ENCODE data around the gene PLA2G4F. TPM values are rescaled to one million over a fixed set of nuclear protein-coding genes. Genes with fewer than 3 reads are reported as not detected.

PLA2G4F gene
- total RNA-seq, 1 donor from 2014 or later = 3.2 TPM

- no peak for DNase-seq (ENCODE audit: low spot score)
Measured at GRCh38 chr15:42163947-42164550, 7.6 kb upstream of the PLA2G4F start.

GRCh38 chr15:42163291-42163690, 6.9 kb upstream of the PLA2G4F start:
- DNase-seq (ENCODE audit: low spot score) = no peak

- no peak for DNase-seq (ENCODE audit: low spot score)
Measured at GRCh38 chr15:42160136-42160535, 3.7 kb upstream of the PLA2G4F start.

DNA sequence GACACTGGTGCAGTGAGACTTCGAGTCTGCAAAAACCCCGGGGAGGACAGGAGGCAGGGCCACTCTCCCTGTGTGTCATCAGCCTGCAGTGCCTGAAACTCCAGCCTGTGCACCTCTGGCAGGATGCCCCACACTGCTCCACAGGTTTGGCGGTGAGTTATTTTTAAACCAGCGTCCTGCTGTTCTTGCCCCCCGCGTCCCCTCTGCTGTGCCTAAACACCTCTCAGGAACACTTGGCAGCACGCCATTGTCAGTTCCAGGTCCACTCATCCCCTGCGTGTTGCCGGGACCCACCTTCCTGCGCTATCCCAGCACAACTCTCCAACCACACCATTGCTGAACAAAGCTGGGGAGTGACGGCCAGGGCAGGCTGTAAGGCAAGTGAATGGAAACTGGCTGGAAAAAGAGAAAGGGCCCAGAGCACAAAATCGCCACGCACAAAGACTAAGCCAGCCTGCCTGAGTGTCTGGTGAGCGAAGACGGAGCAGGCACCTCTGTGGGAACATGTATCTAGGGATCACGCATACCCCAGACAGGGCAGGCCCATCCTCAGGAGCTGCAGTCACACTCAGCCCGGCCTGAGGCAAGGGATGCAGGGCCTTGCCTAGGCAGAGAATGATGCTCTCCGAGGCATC, 3.1 kb upstream of the PLA2G4F start:
- no peak for DNase-seq (ENCODE audit: low spot score)

DNA sequence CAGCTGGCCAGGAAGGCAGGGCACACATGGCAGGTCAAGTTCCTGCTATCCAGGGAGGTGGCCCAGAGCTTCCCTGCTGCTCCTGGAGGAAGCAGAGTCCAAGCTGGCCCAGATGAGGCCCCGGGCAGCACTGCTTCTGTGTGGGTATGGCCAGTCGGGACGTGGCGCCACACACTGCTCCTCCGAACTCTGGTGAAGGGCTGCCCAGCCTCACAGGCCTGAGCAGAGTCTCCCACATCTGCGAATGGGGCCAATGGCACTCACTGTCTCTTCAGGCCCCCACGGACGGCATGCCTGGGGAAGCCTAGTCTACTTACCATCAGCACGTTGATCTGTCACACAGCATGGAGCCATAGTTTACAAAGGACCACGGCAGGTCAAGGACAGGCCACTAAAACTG, 2.5 kb upstream of the PLA2G4F start:
- DNase-seq (ENCODE audit: low spot score) = no peak

- no peak for DNase-seq (ENCODE audit: low spot score)
Measured at GRCh38 chr15:42157981-42158765, 1.7 kb upstream of the PLA2G4F start.

DNA sequence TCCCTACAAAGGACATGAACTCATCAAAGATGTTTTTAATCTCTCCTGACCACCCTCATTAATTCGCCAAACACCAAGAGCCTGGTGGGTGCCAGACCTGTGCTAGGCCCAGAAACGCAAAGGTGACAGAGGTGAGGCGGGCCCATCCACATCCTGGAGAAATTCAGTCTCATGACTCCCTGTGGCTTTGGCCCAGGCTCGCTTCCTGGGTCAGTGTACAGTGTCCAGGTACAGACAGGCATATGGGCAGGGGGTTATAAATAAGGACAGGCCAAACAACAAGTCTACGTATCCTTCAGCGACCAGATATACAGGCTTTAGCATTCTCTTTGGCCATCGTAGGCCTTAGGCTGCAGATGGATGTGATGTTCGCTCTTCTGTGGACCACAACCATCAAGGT, 945 bp upstream of the PLA2G4F start:
- no peak for DNase-seq (ENCODE audit: low spot score)

DNA sequence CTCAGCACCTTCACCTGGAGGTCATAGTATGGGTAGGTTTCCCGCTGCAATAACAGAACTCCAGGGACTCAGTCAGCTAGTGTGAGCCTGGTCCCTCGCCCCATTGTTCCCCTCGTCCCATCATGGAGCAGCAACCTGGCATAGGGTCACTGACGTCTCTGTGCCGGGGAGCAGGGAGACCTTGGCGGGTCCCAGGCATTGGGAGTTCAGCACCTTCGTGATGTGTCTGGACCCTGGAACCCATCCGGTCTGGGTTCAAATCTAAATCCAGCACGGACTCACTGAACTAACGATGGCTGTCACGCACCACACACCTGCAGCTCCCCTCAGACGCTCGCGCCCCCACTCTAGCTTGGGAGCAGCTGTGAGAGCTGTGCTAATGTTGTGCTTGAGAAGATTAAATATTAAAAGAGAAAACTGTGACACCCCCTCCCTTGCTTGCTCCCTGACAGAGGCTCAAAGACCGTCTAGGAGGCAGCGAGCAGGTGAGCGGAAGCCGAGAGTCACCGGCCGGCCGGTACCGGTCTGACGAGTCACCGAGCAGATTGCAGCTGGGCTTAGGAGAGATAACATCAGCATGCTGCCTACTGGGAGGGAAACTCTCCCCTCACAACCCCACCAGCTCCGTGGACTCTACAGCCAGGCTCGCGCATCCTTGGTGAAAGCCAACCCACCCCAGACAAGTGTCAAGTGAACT, 742 bp downstream of the PLA2G4F start:
- peak; percentile 65 for DNase-seq (ENCODE audit: low spot score)

DNA sequence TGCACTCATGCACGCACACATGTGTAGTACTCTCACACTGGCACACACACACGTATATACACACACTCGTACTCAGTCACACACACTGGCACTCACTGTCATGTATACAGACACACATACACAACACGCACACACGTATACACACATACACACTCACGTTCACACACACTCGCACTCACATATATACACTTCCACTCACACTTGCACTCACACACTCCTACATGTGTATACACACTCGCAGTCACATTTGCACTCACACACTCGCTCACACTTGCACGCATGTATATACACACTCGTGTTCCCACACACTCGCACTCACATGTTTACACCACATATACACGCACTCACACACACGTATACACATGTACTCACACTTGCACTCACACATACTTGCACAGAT, 1.5 kb downstream of the PLA2G4F start:
- no peak for DNase-seq (ENCODE audit: low spot score)

- no peak for DNase-seq (ENCODE audit: low spot score)
Measured at GRCh38 chr15:42154212-42154941, 2.1 kb downstream of the PLA2G4F start.

DNA sequence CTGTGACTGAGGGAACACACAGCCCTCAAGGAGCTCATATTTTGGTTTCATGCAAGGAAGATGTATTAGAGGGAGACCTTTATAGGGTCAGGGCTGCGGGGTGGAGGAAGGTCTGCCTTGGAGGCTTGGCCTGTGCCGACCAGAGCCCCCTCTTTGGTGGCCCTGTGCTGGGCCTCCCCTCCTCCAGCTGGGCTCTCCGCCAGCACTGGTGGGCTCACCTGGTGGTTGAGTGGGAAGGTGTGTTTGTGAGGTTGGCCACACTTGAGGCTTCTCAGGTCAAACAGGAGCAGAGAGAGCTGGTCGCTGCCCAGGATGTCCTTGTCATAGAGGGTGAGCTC, 2.6 kb downstream of the PLA2G4F start:
- DNase-seq (ENCODE audit: low spot score) = no peak

GRCh38 chr15:42152921-42153698, 3.3 kb downstream of the PLA2G4F start:
- no peak for DNase-seq (ENCODE audit: low spot score)

GRCh38 chr15:42152196-42152920, 4.1 kb downstream of the PLA2G4F start:
- no peak for DNase-seq (ENCODE audit: low spot score)

GRCh38 chr15:42151736-42152135, 4.7 kb downstream of the PLA2G4F start:
- DNase-seq (ENCODE audit: low spot score) = no peak

GRCh38 chr15:42151141-42151561, 5.3 kb downstream of the PLA2G4F start:
- DNase-seq (ENCODE audit: low spot score) = no peak

- no peak for DNase-seq (ENCODE audit: low spot score)
Measured at GRCh38 chr15:42150219-42150970, 6.0 kb downstream of the PLA2G4F start.

- DNase-seq (ENCODE audit: low spot score) = no peak
Measured at GRCh38 chr15:42149493-42150218, 6.8 kb downstream of the PLA2G4F start.

GRCh38 chr15:42148808-42149492, 7.5 kb downstream of the PLA2G4F start:
- DNase-seq (ENCODE audit: low spot score) = no peak

- DNase-seq (ENCODE audit: low spot score) = no peak
Measured at GRCh38 chr15:42147431-42147735, 9.1 kb downstream of the PLA2G4F start.
